22Rv1 (cell line): ENCODE measurements around the gene GRAPL.
"Not testable (repeated sequence)": the region's sequence is repeated elsewhere in the genome, so short reads cannot be mapped to it uniquely, and the experiment has no call there.

Experiments
- ZFX ChIP-seq: fragments of 450-650 bp; IDR thresholded peaks from 2 replicates; pipeline ENCODE4 v1.6.1; 2017; ENCODE audit warnings: antibody characterized with exemption, borderline replicate concordance
- TF ChIP-seq, protein P1 (sequence below): fragments of 450-650 bp; IDR thresholded peaks from 2 replicates; pipeline ENCODE4 v1.5.1; 2017; ENCODE audit warnings: mild to moderate bottlenecking

DNA sequence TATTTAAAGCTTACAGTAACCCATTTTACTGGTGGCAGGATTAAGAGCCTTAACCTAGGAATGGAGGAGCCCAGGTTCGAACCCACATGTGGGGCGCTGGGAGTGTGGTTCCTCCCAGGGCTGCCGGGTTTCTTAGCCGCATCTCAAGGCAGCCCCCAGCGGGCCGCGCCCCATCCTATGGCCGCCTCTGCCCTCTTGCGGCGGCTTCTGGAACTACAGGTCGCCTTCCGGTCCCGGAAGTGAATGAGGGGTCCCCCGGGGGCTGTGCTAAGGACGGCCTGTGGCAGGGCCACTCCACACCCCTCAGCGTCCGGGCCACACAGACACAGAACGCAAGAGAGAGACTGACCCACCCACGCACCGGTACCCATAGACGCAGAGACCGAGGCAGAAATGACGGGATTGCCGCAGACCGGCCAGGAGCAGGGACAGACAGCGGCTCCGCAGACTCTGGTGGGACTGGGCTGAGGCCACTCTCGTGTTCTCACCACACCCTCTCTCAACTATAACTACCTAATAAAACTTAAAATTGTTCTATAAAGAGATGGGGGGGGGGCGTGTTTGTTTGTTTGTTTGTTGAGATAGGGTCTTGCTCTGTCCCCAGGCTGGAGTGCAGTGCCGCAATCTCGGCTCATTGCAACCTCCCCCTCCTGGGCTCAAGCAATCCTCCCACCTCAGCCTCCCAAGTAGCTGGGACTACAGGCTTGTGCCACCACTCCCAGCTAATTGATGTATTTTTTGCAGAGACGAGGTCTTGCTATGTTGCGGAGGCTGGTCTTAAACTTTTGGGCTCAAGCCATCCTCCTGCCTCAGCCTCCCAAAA lies 69.2 kb downstream of the GRAPL start:
- TF ChIP-seq, protein P1, sequence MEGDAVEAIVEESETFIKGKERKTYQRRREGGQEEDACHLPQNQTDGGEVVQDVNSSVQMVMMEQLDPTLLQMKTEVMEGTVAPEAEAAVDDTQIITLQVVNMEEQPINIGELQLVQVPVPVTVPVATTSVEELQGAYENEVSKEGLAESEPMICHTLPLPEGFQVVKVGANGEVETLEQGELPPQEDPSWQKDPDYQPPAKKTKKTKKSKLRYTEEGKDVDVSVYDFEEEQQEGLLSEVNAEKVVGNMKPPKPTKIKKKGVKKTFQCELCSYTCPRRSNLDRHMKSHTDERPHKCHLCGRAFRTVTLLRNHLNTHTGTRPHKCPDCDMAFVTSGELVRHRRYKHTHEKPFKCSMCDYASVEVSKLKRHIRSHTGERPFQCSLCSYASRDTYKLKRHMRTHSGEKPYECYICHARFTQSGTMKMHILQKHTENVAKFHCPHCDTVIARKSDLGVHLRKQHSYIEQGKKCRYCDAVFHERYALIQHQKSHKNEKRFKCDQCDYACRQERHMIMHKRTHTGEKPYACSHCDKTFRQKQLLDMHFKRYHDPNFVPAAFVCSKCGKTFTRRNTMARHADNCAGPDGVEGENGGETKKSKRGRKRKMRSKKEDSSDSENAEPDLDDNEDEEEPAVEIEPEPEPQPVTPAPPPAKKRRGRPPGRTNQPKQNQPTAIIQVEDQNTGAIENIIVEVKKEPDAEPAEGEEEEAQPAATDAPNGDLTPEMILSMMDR: not testable (repeated sequence)
- TF ChIP-seq ZFX: not testable (repeated sequence)
